HepG2 (cell line): ENCODE measurements around the gene GATA3. TPM values are rescaled to one million over a fixed set of nuclear protein-coding genes. Genes with fewer than 3 reads are reported as not detected.

ENCODE experiments used
- ATAC-seq: fragments of 200-7000 bp; cut with Tn5 transposase; 3 replicates; pipeline ENCODE4 v1.9.1; 2020; ENCODE audit warnings: mild to moderate bottlenecking, moderate library complexity
- BruUV-seq: library from RNA; stranded (reverse); fragments of 400-500 nt; replicated peaks from 2 replicates; lab custom pipeline; 2021; lab: Mats Ljungman, UMichigan
- CTCF ChIA-PET: fragments of 300-600 bp; formaldehyde crosslinking; extraction: SDS; loops from one replicate; lab custom pipeline; 2021; ENCODE audit warnings: low total read pairs, inconsistent platforms, low intra/inter-chr PET ratio; lab: Yijun Ruan, JAX
- POLR2A ChIA-PET: fragments of 350-600 bp; sonication (Branson Sonifier 250); formaldehyde crosslinking; loops from one replicate; lab custom pipeline; 2020; ENCODE audit warnings: antibody characterized with exemption, inconsistent platforms; lab: Yijun Ruan, JAX
- DNase-seq: peaks from one replicate; pipeline ENCODE4 v3.0.0-alpha.2; 2015; ENCODE audit warnings: low spot score
- FAIRE-seq: peaks from 3 replicates; lab custom pipeline; 2011; peaks lifted over from hg19 to GRCh38; lab: Jason Lieb, UNC
- H2AFZ ChIP-seq: one replicate; pipeline ENCODE4 v1.6.1; 2011; ENCODE audit warnings: low read length, inconsistent platforms
- H3K27ac ChIP-seq: fragments of 300-600 bp; 3 replicates; pipeline ENCODE4 v1.8.0; 2011; ENCODE audit warnings: mixed run types, mild to moderate bottlenecking, mixed read lengths, low read length, inconsistent platforms; ENCODE audit not compliant: insufficient read depth; ENCODE audit errors: extremely low read length
- H3K27me3 ChIP-seq, 2 experiments: fragments of 200-600 bp in 1 of 2; 2 replicates in 1 of 2; 3 replicates in 1 of 2; pipeline versions ENCODE4 v1.6.0 to v1.8.0; 2011; ENCODE audit warnings: low read length in 2 of 2, mild to moderate bottlenecking in 2 of 2, moderate library complexity in 2 of 2, inconsistent platforms in 1 of 2; ENCODE audit not compliant: insufficient read depth in 2 of 2, control insufficient read depth in 1 of 2
- H3K36me3 ChIP-seq, 2 experiments: fragments of 200-600 bp in 1 of 2; replicated peaks in 1 of 2; 2 replicates in 1 of 2; 3 replicates in 1 of 2; pipeline versions ENCODE4 v1.5.1 to v1.8.0; 2011; ENCODE audit warnings: low read length in 2 of 2, inconsistent platforms in 1 of 2; ENCODE audit not compliant: insufficient read depth in 2 of 2, control insufficient read depth in 1 of 2
- H3K4me1 ChIP-seq: 2 replicates; pipeline ENCODE4 v1.5.1; 2012; ENCODE audit warnings: low read length, inconsistent platforms; ENCODE audit not compliant: insufficient read depth
- H3K4me2 ChIP-seq: 2 replicates; pipeline ENCODE4 v1.6.0; 2011; ENCODE audit warnings: low read depth, low read length, inconsistent platforms
- H3K4me3 ChIP-seq, 3 experiments: fragments of 200-600 bp in 1 of 3; sonication (generic), shearing (Covaris generic) in 1 of 3; replicated peaks in 1 of 3; 2 replicates each; pipeline ENCODE4 v1.5.1; 2011 to 2016; ENCODE audit warnings: low read length in 3 of 3, inconsistent platforms in 2 of 3, low read depth in 2 of 3, mild to moderate bottlenecking in 2 of 3, control low read depth in 1 of 3, mixed read lengths in 1 of 3; ENCODE audit not compliant: insufficient read depth in 1 of 3
- H3K79me2 ChIP-seq: one replicate; pipeline ENCODE4 v1.6.1; 2011; ENCODE audit warnings: low read length, inconsistent platforms; ENCODE audit not compliant: insufficient read depth
- H3K9ac ChIP-seq: 2 replicates; pipeline ENCODE4 v1.6.0; 2011; ENCODE audit warnings: mild to moderate bottlenecking, low read depth, low read length, inconsistent platforms; ENCODE audit not compliant: insufficient read depth
- H3K9me3 ChIP-seq: 2 replicates; pipeline ENCODE4 v1.5.1; 2012; ENCODE audit warnings: mild to moderate bottlenecking, low read length
- H4K20me1 ChIP-seq: 2 replicates; pipeline ENCODE4 v1.6.0; 2011; ENCODE audit warnings: inconsistent platforms, mild to moderate bottlenecking, low read length, moderate library complexity; ENCODE audit not compliant: insufficient read depth
- E2F1 ChIP-seq: sonication (generic); formaldehyde crosslinking; IDR thresholded peaks from 2 replicates; pipeline ENCODE4 v1.5.0; 2020; ENCODE audit warnings: missing genetic modification reagents
- KAT8 ChIP-seq: IDR thresholded peaks from 2 replicates; pipeline ENCODE4 v1.6.1; 2016; ENCODE audit warnings: missing genetic modification reagents, missing compliant biosample characterization
- MTF2 ChIP-seq: sonication (generic); formaldehyde crosslinking; IDR thresholded peaks from 2 replicates; pipeline ENCODE4 v1.5.0; 2020; ENCODE audit warnings: missing genetic modification reagents, borderline replicate concordance
- NCOA1 ChIP-seq: sonication (generic); formaldehyde crosslinking; IDR thresholded peaks from 2 replicates; pipeline ENCODE4 v1.9.0; 2021; ENCODE audit warnings: missing genetic modification reagents
- NR0B2 ChIP-seq: sonication (generic); formaldehyde crosslinking; IDR thresholded peaks from 2 replicates; pipeline ENCODE4 v1.4.0; 2020; ENCODE audit warnings: mild to moderate bottlenecking, missing genetic modification reagents
- POLR2A ChIP-seq, 2 experiments: IDR thresholded peaks; 2 replicates each; pipeline ENCODE4 v1.6.1; 2011; ENCODE audit warnings: low read depth in 2 of 2, low read length in 2 of 2, mild to moderate bottlenecking in 1 of 2, moderate library complexity in 1 of 2; ENCODE audit not compliant: insufficient read depth in 1 of 2
- POLR2AphosphoS2 ChIP-seq: IDR thresholded peaks from 2 replicates; pipeline ENCODE4 v1.6.1; 2011; ENCODE audit warnings: low read depth, low read length, improper control_type of control experiment
- SP5 ChIP-seq: IDR thresholded peaks from 2 replicates; pipeline ENCODE4 v1.6.1; 2016; ENCODE audit warnings: low read depth, borderline replicate concordance
- TEAD2 ChIP-seq: sonication (generic); formaldehyde crosslinking; IDR thresholded peaks from 2 replicates; pipeline ENCODE4 v1.9.0; 2021; ENCODE audit warnings: missing genetic modification reagents
- ZFP37 ChIP-seq: sonication (generic); formaldehyde crosslinking; IDR thresholded peaks from 2 replicates; pipeline ENCODE4 v1.4.0; 2020; ENCODE audit warnings: missing genetic modification reagents, borderline replicate concordance
- ZNF264 ChIP-seq: sonication (generic); formaldehyde crosslinking; IDR thresholded peaks from 2 replicates; pipeline ENCODE4 v1.4.0; 2020; ENCODE audit warnings: missing genetic modification reagents
- ZNF510 ChIP-seq: sonication (generic); formaldehyde crosslinking; IDR thresholded peaks from 2 replicates; pipeline ENCODE4 v1.4.0; 2020; ENCODE audit warnings: low read depth, mild to moderate bottlenecking, missing genetic modification reagents
- ZNF550 ChIP-seq: sonication (generic); formaldehyde crosslinking; IDR thresholded peaks from 2 replicates; pipeline ENCODE4 v1.4.0; 2020; ENCODE audit warnings: mild to moderate bottlenecking, missing genetic modification reagents, borderline replicate concordance
- ZNF614 ChIP-seq: IDR thresholded peaks from 2 replicates; pipeline ENCODE4 v1.6.1; 2018; ENCODE audit warnings: missing biosample characterization, missing genetic modification reagents, inconsistent platforms, borderline replicate concordance
- ZNF747 ChIP-seq: sonication (generic); formaldehyde crosslinking; IDR thresholded peaks from 2 replicates; pipeline ENCODE4 v1.8.1; 2023; ENCODE audit warnings: missing genetic modification reagents, mild to moderate bottlenecking, borderline replicate concordance
- ZNF768 ChIP-seq: sonication (generic); formaldehyde crosslinking; IDR thresholded peaks from 2 replicates; pipeline ENCODE4 v1.4.0; 2020; ENCODE audit warnings: missing genetic modification reagents
- ZNF788 ChIP-seq: sonication (generic); formaldehyde crosslinking; IDR thresholded peaks from 2 replicates; pipeline ENCODE4 v1.5.0; 2020; ENCODE audit warnings: mild to moderate bottlenecking, missing genetic modification reagents, borderline replicate concordance
- ZNF816 ChIP-seq: sonication (generic); formaldehyde crosslinking; IDR thresholded peaks from 2 replicates; pipeline ENCODE4 v1.8.0; 2022; ENCODE audit warnings: missing genetic modification reagents, mild to moderate bottlenecking, borderline replicate concordance
- WGBS: methylation state at CpG from one replicate; pipeline ENCODE4 v1.1.6; 2017; ENCODE audit warnings: low lambda C conversion rate; 5-methylcytosine and 5-hydroxymethylcytosine counted together
- in situ Hi-C: cut with HindIII; loops from 2 replicates; pipeline ENCODE4 v1.10.0; 2017; ENCODE audit warnings: low pct_unique_long_range_greater_than_20kb; ENCODE audit not compliant: extremely low pct_ligation_motif_present
- intact Hi-C: fragments of 100-400 bp; cut with micrococcal nuclease; formaldehyde crosslinking; loops from one replicate; pipeline ENCODE4 v1.10.0; 2022; ENCODE audit not compliant: unreplicated experiment
- polyA plus RNA-seq, 8 experiments: library from polyadenylated mRNA; depleted of rRNA in 3 of 8; stranded (reverse) in 7 of 8; unstranded in 1 of 8; fragments of >200 nt; fragmentation: Illumina TruSeq in 4 of 8; extraction: Trizol in 4 of 8; gene quantifications; 2 replicates each; pipeline versions ENCODE4 v1.2.1 to v1.2.3, GENCODE V29; 2011 to 2016; ENCODE audit warnings: low read depth in 4 of 8, missing spikeins in 1 of 8, mixed read lengths in 1 of 8; ENCODE audit not compliant: insufficient read depth in 1 of 8
- total RNA-seq, 5 experiments: library from RNA; depleted of rRNA; stranded (reverse); fragments of >200 nt; fragmentation: Illumina TruSeq; extraction: Trizol; gene quantifications; 2 replicates each; pipeline ENCODE4 v1.2.3, GENCODE V29; 2016; ENCODE audit warnings: low read depth in 1 of 5
- TF ChIP-seq, protein P1 (sequence below): sonication (generic); formaldehyde crosslinking; conservative IDR thresholded peaks from 2 replicates; pipeline ENCODE4 v1.4.0; 2020; ENCODE audit warnings: mild to moderate bottlenecking, missing genetic modification reagents, moderate library complexity

Gene GATA3
- total and polyA plus RNA-seq, 2 of the 13 experiments (the other 11 are each of a cell fraction or from before 2014, with no cell fraction given): not detected

DNA sequence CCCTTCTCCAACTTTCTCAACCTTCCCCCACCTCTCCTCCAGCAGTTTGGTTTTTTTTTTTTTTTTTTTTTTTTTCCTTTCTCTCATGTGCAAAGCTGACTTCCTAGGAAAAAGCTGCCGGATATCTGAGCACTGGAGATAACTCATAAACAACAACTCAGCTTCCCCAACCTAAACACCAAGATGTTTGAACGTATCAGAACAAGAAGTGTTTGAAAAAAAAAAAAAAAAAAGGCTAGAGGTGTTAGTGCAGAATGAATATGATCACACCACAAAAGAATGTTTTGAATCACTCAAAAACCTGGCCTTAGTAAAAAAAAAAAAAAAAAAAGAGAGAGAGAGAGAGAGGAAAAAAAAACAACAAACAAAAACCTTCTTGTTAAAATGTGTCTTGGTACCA, 11.2 kb downstream of the GATA3 start (continued):
- TF ChIP-seq ZNF768 (CRISPR knock-in tag): no peak
- TF ChIP-seq POLR2AphosphoS2: no peak
- no peak for TF ChIP-seq NCOA1 (CRISPR knock-in tag)
- no peak for TF ChIP-seq ZNF550 (CRISPR knock-in tag)
- TF ChIP-seq E2F1 (CRISPR knock-in tag): no peak
- TF ChIP-seq NR0B2 (CRISPR knock-in tag): no peak
- no peak for TF ChIP-seq SP5 (CRISPR knock-in tag)
- no peak for TF ChIP-seq ZNF264 (CRISPR knock-in tag)
- TF ChIP-seq KAT8: no peak
- no peak for TF ChIP-seq ZFP37

- H3K4me1 ChIP-seq: no peaks in the 10 kb centered on the region
- WGBS: 6% methylated on average over 1 of the region's 1 CpG
- H3K79me2 ChIP-seq: no peaks in the 10 kb centered on the region
- POLR2A ChIA-PET: no interaction called here
- TF ChIP-seq, protein P1, sequence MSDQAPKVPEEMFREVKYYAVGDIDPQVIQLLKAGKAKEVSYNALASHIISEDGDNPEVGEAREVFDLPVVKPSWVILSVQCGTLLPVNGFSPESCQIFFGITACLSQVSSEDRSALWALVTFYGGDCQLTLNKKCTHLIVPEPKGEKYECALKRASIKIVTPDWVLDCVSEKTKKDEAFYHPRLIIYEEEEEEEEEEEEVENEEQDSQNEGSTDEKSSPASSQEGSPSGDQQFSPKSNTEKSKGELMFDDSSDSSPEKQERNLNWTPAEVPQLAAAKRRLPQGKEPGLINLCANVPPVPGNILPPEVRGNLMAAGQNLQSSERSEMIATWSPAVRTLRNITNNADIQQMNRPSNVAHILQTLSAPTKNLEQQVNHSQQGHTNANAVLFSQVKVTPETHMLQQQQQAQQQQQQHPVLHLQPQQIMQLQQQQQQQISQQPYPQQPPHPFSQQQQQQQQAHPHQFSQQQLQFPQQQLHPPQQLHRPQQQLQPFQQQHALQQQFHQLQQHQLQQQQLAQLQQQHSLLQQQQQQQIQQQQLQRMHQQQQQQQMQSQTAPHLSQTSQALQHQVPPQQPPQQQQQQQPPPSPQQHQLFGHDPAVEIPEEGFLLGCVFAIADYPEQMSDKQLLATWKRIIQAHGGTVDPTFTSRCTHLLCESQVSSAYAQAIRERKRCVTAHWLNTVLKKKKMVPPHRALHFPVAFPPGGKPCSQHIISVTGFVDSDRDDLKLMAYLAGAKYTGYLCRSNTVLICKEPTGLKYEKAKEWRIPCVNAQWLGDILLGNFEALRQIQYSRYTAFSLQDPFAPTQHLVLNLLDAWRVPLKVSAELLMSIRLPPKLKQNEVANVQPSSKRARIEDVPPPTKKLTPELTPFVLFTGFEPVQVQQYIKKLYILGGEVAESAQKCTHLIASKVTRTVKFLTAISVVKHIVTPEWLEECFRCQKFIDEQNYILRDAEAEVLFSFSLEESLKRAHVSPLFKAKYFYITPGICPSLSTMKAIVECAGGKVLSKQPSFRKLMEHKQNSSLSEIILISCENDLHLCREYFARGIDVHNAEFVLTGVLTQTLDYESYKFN: no peak
- no peak for TF ChIP-seq ZNF614 (CRISPR knock-in tag)
- TF ChIP-seq MTF2 (CRISPR knock-in tag): no peak
- TF ChIP-seq ZNF788: no peak
- no peak for TF ChIP-seq ZNF816
- no peak for TF ChIP-seq TEAD2
- TF ChIP-seq ZNF747 (CRISPR knock-in tag): no peak
- TF ChIP-seq POLR2A (IDR thresholded peaks at IDR 0.05; ENCODE audit: insufficient read depth in 1 of 2, low read depth in 2 of 2, low read length in 2 of 2): no peak
- TF ChIP-seq ZNF510 (CRISPR knock-in tag): no peak
- ATAC-seq (no peak), DNase-seq (no peak), FAIRE-seq (no peak)
- H3K36me3 ChIP-seq: no peaks in the 10 kb centered on the region
- no peak overlapping the region for H3K9ac ChIP-seq
- H3K4me2 ChIP-seq: no peak overlapping the region
- H3K9me3 ChIP-seq: no peaks in the 10 kb centered on the region
- BruUV-seq: no TSS peak
- no peak overlapping the region for H2AFZ ChIP-seq
- H4K20me1 ChIP-seq: no peaks in the 10 kb centered on the region
- no peak overlapping the region for H3K27ac ChIP-seq
- in situ Hi-C loops: no loop called here
- no peak overlapping the region for H3K4me3 ChIP-seq
- peaks cover 13 to 57% of the 10 kb centered on the region in 2 experiments for H3K27me3 ChIP-seq
- CTCF ChIA-PET: no interaction called here
- intact Hi-C loops: no loop called here
These were observed 11.6 kb downstream of the GATA3 start for GRCh38 chr10:8066124-8066523.
